HEK293 (cell line): ENCODE results near the gene IRX6.

ENCODE experiments used
- AEBP2 ChIP-seq: fragments of 450-650 bp; formaldehyde crosslinking; IDR thresholded peaks from 2 replicates; pipeline ENCODE4 v1.5.1; 2016; ENCODE audit warnings: missing biosample characterization, missing genetic modification characterization, borderline replicate concordance
- EGR2 ChIP-seq: fragments of 450-650 bp; formaldehyde crosslinking; IDR thresholded peaks from 2 replicates; pipeline ENCODE4 v1.5.1; 2016; ENCODE audit warnings: low read depth, missing biosample characterization, missing genetic modification characterization
- KLF16 ChIP-seq: fragments of 450-650 bp; formaldehyde crosslinking; IDR thresholded peaks from 2 replicates; pipeline ENCODE4 v1.5.1; 2017; ENCODE audit warnings: missing biosample characterization, missing genetic modification characterization
- KLF7 ChIP-seq: fragments of 450-650 bp; formaldehyde crosslinking; IDR thresholded peaks from 2 replicates; pipeline ENCODE4 v1.5.1; 2016; ENCODE audit warnings: missing biosample characterization, missing genetic modification characterization, borderline replicate concordance
- MEIS1 ChIP-seq: sonication (generic); formaldehyde crosslinking; IDR thresholded peaks from 2 replicates; pipeline ENCODE4 v1.8.1; 2022; ENCODE audit warnings: missing genetic modification reagents, mild to moderate bottlenecking, borderline replicate concordance
- TCF7L2 ChIP-seq: IDR thresholded peaks from 2 replicates; pipeline ENCODE4 v1.6.1; 2011; ENCODE audit warnings: low read depth, mild to moderate bottlenecking, inconsistent platforms, low read length, moderate library complexity, borderline replicate concordance
- WT1 ChIP-seq: fragments of 450-650 bp; formaldehyde crosslinking; IDR thresholded peaks from 2 replicates; pipeline ENCODE4 v1.5.1; 2016; ENCODE audit warnings: missing biosample characterization, missing genetic modification characterization
- ZBTB48 ChIP-seq: fragments of 450-650 bp; formaldehyde crosslinking; IDR thresholded peaks from 2 replicates; pipeline ENCODE4 v1.5.1; 2016; ENCODE audit warnings: missing biosample characterization, missing genetic modification characterization
- ZFP69B ChIP-seq: fragments of 450-650 bp; formaldehyde crosslinking; IDR thresholded peaks from 2 replicates; pipeline ENCODE4 v1.5.1; 2016; ENCODE audit warnings: missing biosample characterization, missing genetic modification characterization
- ZNF114 ChIP-seq: fragments of 450-650 bp; formaldehyde crosslinking; IDR thresholded peaks from 2 replicates; pipeline ENCODE4 v1.5.0; 2017; ENCODE audit warnings: missing biosample characterization, missing genetic modification characterization
- ZNF16 ChIP-seq: fragments of 450-650 bp; formaldehyde crosslinking; IDR thresholded peaks from 2 replicates; pipeline ENCODE4 v1.5.1; 2016; ENCODE audit warnings: low read depth, missing biosample characterization, missing genetic modification characterization
- ZNF211 ChIP-seq: fragments of 450-650 bp; formaldehyde crosslinking; IDR thresholded peaks from 2 replicates; pipeline ENCODE4 v1.5.1; 2016; ENCODE audit warnings: low read depth, missing biosample characterization, missing genetic modification characterization
- ZNF266 ChIP-seq: fragments of 450-650 bp; formaldehyde crosslinking; IDR thresholded peaks from 2 replicates; pipeline ENCODE4 v1.5.1; 2016; ENCODE audit warnings: missing biosample characterization, missing genetic modification characterization, low read depth
- ZNF280D ChIP-seq: fragments of 450-650 bp; formaldehyde crosslinking; IDR thresholded peaks from 2 replicates; pipeline ENCODE4 v1.5.1; 2016; ENCODE audit warnings: missing biosample characterization, missing genetic modification characterization
- ZNF423 ChIP-seq: fragments of 450-650 bp; formaldehyde crosslinking; IDR thresholded peaks from 2 replicates; pipeline ENCODE4 v1.5.1; 2016; ENCODE audit warnings: missing biosample characterization, missing genetic modification characterization
- ZNF433 ChIP-seq: fragments of 450-650 bp; formaldehyde crosslinking; IDR thresholded peaks from 2 replicates; pipeline ENCODE4 v1.5.1; 2016; ENCODE audit warnings: missing biosample characterization, missing genetic modification characterization, low read depth
- ZNF529 ChIP-seq: fragments of 450-650 bp; formaldehyde crosslinking; IDR thresholded peaks from 2 replicates; pipeline ENCODE4 v1.5.1; 2017; ENCODE audit warnings: missing genetic modification characterization, missing biosample characterization; ENCODE audit not compliant: insufficient replicate concordance
- ZNF548 ChIP-seq: fragments of 450-650 bp; formaldehyde crosslinking; IDR thresholded peaks from 2 replicates; pipeline ENCODE4 v1.5.1; 2016; ENCODE audit warnings: missing biosample characterization, missing genetic modification characterization
- ZNF561 ChIP-seq: fragments of 450-650 bp; IDR thresholded peaks from 2 replicates; pipeline ENCODE4 v1.5.1; 2018; ENCODE audit warnings: missing biosample characterization, missing genetic modification characterization, borderline replicate concordance
- ZNF660 ChIP-seq: fragments of 450-650 bp; IDR thresholded peaks from 2 replicates; pipeline ENCODE4 v1.5.1; 2018; ENCODE audit warnings: missing biosample characterization, mild to moderate bottlenecking, missing genetic modification characterization
- ZNF777 ChIP-seq: fragments of 450-650 bp; formaldehyde crosslinking; IDR thresholded peaks from 2 replicates; pipeline ENCODE4 v1.5.1; 2017; ENCODE audit warnings: missing biosample characterization, missing genetic modification characterization, borderline replicate concordance
- ZNF791 ChIP-seq: fragments of 450-650 bp; formaldehyde crosslinking; IDR thresholded peaks from 2 replicates; pipeline ENCODE4 v1.5.1; 2016; ENCODE audit warnings: missing biosample characterization, missing genetic modification characterization
- ZSCAN4 ChIP-seq: fragments of 450-650 bp; formaldehyde crosslinking; IDR thresholded peaks from 2 replicates; pipeline ENCODE4 v1.5.1; 2017; ENCODE audit warnings: missing biosample characterization, missing genetic modification characterization
- TF ChIP-seq, protein P1 (sequence below): fragments of 450-650 bp; formaldehyde crosslinking; IDR thresholded peaks from 2 replicates; pipeline ENCODE4 v1.5.1; 2016; ENCODE audit warnings: missing biosample characterization, missing genetic modification characterization
- TF ChIP-seq, protein P2 (sequence below): fragments of 450-650 bp; formaldehyde crosslinking; IDR thresholded peaks from 2 replicates; pipeline ENCODE4 v1.5.1; 2016; ENCODE audit warnings: missing biosample characterization, missing genetic modification characterization
- TF ChIP-seq, protein P3 (sequence below): fragments of 450-650 bp; formaldehyde crosslinking; IDR thresholded peaks from 2 replicates; pipeline ENCODE4 v1.5.1; 2016; ENCODE audit warnings: missing biosample characterization, missing genetic modification characterization

The IRX6 gene

DNA sequence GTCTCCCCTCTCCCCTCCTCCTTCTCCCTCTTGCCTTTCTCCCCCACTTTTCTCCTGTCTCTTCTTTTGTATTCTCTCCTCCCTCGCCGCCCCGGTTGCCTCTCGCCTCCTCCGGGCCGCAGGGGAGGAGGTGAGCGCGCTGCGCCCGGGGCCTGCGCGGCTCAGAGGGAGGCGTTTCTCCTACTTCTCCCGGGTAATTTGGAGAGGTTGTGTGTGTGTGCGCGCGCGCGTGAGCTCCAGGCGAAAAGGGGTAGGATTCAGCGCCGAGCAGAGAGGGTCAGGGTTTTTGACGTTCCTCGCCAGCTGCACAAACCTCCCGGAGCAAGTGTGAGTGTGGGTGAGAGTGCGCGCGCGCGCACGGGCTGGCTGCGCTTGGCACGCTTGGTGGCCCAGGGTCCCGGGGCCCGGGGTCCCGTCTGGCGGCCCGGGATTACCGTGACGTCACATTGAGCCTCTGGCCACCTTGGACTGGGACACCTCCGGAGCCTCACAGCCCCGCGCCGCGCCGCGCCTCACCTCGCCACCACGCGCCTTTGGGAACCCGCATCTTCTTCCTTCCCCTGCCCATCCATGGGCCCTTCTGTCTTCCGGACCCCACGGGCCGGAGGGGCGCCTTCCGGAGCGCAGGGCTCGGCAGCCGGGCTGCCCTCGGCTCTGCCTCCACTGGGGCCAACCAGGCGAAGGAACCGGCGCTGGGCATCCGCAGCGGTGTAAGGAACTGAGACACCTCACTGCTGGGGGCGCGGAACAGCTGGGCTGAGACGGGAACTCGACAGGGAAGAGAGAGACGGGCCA is 479 bp downstream of the IRX6 start (continued):
- no peak for TF ChIP-seq MEIS1 (CRISPR knock-in tag)
- no peak for TF ChIP-seq ZNF777 (tag by site-specific recombination)
- no peak for TF ChIP-seq KLF7
- no peak for TF ChIP-seq ZNF16 (tag by site-specific recombination)
- no peak for TF ChIP-seq ZNF423 (tag by site-specific recombination)
- TF ChIP-seq ZFP69B (tag by site-specific recombination) = no peak
- TF ChIP-seq ZNF211 (tag by site-specific recombination) = no peak
- TF ChIP-seq, protein P1, sequence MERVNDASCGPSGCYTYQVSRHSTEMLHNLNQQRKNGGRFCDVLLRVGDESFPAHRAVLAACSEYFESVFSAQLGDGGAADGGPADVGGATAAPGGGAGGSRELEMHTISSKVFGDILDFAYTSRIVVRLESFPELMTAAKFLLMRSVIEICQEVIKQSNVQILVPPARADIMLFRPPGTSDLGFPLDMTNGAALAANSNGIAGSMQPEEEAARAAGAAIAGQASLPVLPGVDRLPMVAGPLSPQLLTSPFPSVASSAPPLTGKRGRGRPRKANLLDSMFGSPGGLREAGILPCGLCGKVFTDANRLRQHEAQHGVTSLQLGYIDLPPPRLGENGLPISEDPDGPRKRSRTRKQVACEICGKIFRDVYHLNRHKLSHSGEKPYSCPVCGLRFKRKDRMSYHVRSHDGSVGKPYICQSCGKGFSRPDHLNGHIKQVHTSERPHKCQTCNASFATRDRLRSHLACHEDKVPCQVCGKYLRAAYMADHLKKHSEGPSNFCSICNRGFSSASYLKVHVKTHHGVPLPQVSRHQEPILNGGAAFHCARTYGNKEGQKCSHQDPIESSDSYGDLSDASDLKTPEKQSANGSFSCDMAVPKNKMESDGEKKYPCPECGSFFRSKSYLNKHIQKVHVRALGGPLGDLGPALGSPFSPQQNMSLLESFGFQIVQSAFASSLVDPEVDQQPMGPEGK (tag by site-specific recombination) = 0 out of 2 replicates have a peak, but pooled peaks have one; percentile 19
- no peak for TF ChIP-seq ZNF791 (tag by site-specific recombination)
- TF ChIP-seq ZNF114 (tag by site-specific recombination) = no peak
- TF ChIP-seq ZNF660 (tag by site-specific recombination) = no peak
- peak; percentile 12; the same call in 1 of the 2 replicates for TF ChIP-seq ZSCAN4 (tag by site-specific recombination)
- TF ChIP-seq KLF16 (tag by site-specific recombination) = no peak
- TF ChIP-seq AEBP2 (tag by site-specific recombination) = no peak
- TF ChIP-seq, protein P2, sequence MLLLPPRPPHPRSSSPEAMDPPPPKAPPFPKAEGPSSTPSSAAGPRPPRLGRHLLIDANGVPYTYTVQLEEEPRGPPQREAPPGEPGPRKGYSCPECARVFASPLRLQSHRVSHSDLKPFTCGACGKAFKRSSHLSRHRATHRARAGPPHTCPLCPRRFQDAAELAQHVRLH = no peak
- no peak for TF ChIP-seq ZBTB48 (tag by site-specific recombination)
- no peak for TF ChIP-seq ZNF529 (tag by site-specific recombination)
- no peak for TF ChIP-seq ZNF433 (tag by site-specific recombination)
- TF ChIP-seq, protein P3, sequence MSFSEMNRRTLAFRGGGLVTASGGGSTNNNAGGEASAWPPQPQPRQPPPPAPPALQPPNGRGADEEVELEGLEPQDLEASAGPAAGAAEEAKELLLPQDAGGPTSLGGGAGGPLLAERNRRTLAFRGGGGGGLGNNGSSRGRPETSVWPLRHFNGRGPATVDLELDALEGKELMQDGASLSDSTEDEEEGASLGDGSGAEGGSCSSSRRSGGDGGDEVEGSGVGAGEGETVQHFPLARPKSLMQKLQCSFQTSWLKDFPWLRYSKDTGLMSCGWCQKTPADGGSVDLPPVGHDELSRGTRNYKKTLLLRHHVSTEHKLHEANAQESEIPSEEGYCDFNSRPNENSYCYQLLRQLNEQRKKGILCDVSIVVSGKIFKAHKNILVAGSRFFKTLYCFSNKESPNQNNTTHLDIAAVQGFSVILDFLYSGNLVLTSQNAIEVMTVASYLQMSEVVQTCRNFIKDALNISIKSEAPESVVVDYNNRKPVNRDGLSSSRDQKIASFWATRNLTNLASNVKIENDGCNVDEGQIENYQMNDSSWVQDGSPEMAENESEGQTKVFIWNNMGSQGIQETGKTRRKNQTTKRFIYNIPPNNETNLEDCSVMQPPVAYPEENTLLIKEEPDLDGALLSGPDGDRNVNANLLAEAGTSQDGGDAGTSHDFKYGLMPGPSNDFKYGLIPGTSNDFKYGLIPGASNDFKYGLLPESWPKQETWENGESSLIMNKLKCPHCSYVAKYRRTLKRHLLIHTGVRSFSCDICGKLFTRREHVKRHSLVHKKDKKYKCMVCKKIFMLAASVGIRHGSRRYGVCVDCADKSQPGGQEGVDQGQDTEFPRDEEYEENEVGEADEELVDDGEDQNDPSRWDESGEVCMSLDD = peak; percentile 61; the same call in 1 of the 2 replicates
- no peak for TF ChIP-seq ZNF548 (tag by site-specific recombination)
- TF ChIP-seq TCF7L2 = no peak
- TF ChIP-seq WT1 = no peak
- TF ChIP-seq ZNF266 (tag by site-specific recombination) = no peak
- peak; percentile 76; the same call in 1 of the 2 replicates for TF ChIP-seq EGR2 (tag by site-specific recombination)
- 0 out of 2 replicates have a peak, but pooled peaks have one; percentile 27 for TF ChIP-seq ZNF561 (tag by site-specific recombination)
- no peak for TF ChIP-seq ZNF280D (tag by site-specific recombination)
